K562 (cell line): ENCODE results near the gene SLC10A3. TPM values are rescaled to one million over a fixed set of nuclear protein-coding genes. Genes with fewer than 3 reads are reported as not detected.
A peak's percentile ranks its signal among the peaks of the same experiment; 100 is the strongest.

Experiments
- AFF4 ChIP-seq: sonication (generic); formaldehyde crosslinking; IDR thresholded peaks from 2 replicates; pipeline ENCODE4 v1.8.0; 2023; ENCODE audit warnings: mild to moderate bottlenecking, missing genetic modification reagents
- CBX1 ChIP-seq: sonication (generic); IDR thresholded peaks from 2 replicates; pipeline ENCODE4 v1.6.1; 2016; ENCODE audit warnings: antibody characterized with exemption, low read depth, mild to moderate bottlenecking
- ESRRB ChIP-seq: fragments of 250-450 bp; sonication (Bioruptor Pico); IDR thresholded peaks from 2 replicates; pipeline ENCODE4 v1.5.0; 2020; ENCODE audit warnings: mild to moderate bottlenecking, moderate library complexity, borderline replicate concordance
- GATAD2A ChIP-seq: fragments of 450-650 bp; IDR thresholded peaks from 2 replicates; pipeline ENCODE4 v1.6.1; 2017
- MED1 ChIP-seq: sonication (generic); formaldehyde crosslinking; IDR thresholded peaks from 2 replicates; pipeline ENCODE4 v1.8.1; 2023; ENCODE audit warnings: missing genetic modification reagents, borderline replicate concordance
- NBN ChIP-seq: fragments of 450-650 bp; IDR thresholded peaks from 2 replicates; pipeline ENCODE4 v1.6.1; 2016; ENCODE audit warnings: low read depth, mild to moderate bottlenecking
- NFYB ChIP-seq: IDR thresholded peaks from 2 replicates; pipeline ENCODE4 v1.6.1; 2011; ENCODE audit warnings: mild to moderate bottlenecking, moderate library complexity; ENCODE audit not compliant: insufficient read length; ENCODE audit errors: extremely low read depth
- PHB2 ChIP-seq: fragments of 450-650 bp; IDR thresholded peaks from 2 replicates; pipeline ENCODE4 v1.6.1; 2017; ENCODE audit warnings: low read depth
- PTRF ChIP-seq: fragments of 450-650 bp; IDR thresholded peaks from 2 replicates; pipeline ENCODE4 v1.6.1; 2016; ENCODE audit warnings: mild to moderate bottlenecking, missing genetic modification characterization, missing compliant biosample characterization
- U2AF2 ChIP-seq: fragments of 200-400 bp; formaldehyde crosslinking; optimal IDR thresholded peaks from 2 replicates; pipeline ENCODE3; 2017; ENCODE audit warnings: low read depth, mild to moderate bottlenecking, low read length
- ZBTB17 ChIP-seq: fragments of 450-650 bp; formaldehyde crosslinking; IDR thresholded peaks from 2 replicates; pipeline ENCODE4 v1.4.0; 2020; ENCODE audit warnings: mild to moderate bottlenecking
- ZKSCAN8 ChIP-seq: fragments of 200-800 bp; sonication (Bioruptor generic); IDR thresholded peaks from 2 replicates; pipeline ENCODE4 v1.6.1; 2016; ENCODE audit warnings: missing genetic modification characterization, missing compliant biosample characterization
- ZNF174 ChIP-seq: fragments of 250-450 bp; sonication (Bioruptor Pico); IDR thresholded peaks from 2 replicates; pipeline ENCODE4 v1.4.0; 2020; ENCODE audit warnings: mild to moderate bottlenecking
- ZNF354B ChIP-seq: fragments of 250-450 bp; sonication (Bioruptor Pico); IDR thresholded peaks from 2 replicates; pipeline ENCODE4 v1.4.0; 2020
- ZNF780A ChIP-seq: fragments of 250-450 bp; sonication (Bioruptor Pico); IDR thresholded peaks from 2 replicates; pipeline ENCODE4 v1.5.0; 2021; ENCODE audit warnings: mild to moderate bottlenecking
- polyA plus RNA-seq, 8 experiments: library from polyadenylated mRNA; depleted of rRNA in 4 of 8; stranded (reverse) in 5 of 8; unstranded in 3 of 8; fragments of >200 nt; fragmentation: Nextera tagmentation in 2 of 8; fragmentation: Illumina TruSeq in 1 of 8; extraction: Ambion mirVana in 2 of 8; extraction: Trizol in 1 of 8; gene quantifications; 2 replicates each; pipeline versions ENCODE4 v1.2.1 to v1.2.3, GENCODE V29; 2011 to 2014; ENCODE audit warnings: inconsistent platforms in 1 of 8, missing spikeins in 1 of 8
- total RNA-seq, 7 experiments: library from RNA; depleted of rRNA in 6 of 7; stranded (reverse); fragments of >200 nt in 6 of 7; fragmentation: Illumina TruSeq in 2 of 7; extraction: Trizol in 2 of 7; gene quantifications; 2 replicates each; pipeline versions ENCODE4 v1.2.1 to v1.2.3, GENCODE V29; 2011 to 2021; ENCODE audit warnings: low replicate concordance in 1 of 7
- TF ChIP-seq, protein P1 (sequence below): fragments of 450-650 bp; IDR thresholded peaks from 2 replicates; pipeline ENCODE4 v1.6.1; 2016; ENCODE audit warnings: antibody characterized with exemption
- TF ChIP-seq, protein P2 (sequence below), 2 experiments: fragments of 450-650 bp; IDR thresholded peaks; 2 replicates each; pipeline ENCODE4 v1.6.1; 2018; ENCODE audit warnings: mild to moderate bottlenecking in 2 of 2, low read depth in 1 of 2; ENCODE audit not compliant: partially characterized antibody in 2 of 2
- TF ChIP-seq, protein P3 (sequence below): fragments of 250-450 bp; sonication (Bioruptor Pico); IDR thresholded peaks from 2 replicates; pipeline ENCODE4 v1.5.0; 2021

The SLC10A3 gene
- total and polyA plus RNA-seq, 9 of the 15 experiments (the other 6 are each of a cell fraction or from before 2014, with no cell fraction given), result 5.2 to 30.6 (median 16.7) TPM

DNA sequence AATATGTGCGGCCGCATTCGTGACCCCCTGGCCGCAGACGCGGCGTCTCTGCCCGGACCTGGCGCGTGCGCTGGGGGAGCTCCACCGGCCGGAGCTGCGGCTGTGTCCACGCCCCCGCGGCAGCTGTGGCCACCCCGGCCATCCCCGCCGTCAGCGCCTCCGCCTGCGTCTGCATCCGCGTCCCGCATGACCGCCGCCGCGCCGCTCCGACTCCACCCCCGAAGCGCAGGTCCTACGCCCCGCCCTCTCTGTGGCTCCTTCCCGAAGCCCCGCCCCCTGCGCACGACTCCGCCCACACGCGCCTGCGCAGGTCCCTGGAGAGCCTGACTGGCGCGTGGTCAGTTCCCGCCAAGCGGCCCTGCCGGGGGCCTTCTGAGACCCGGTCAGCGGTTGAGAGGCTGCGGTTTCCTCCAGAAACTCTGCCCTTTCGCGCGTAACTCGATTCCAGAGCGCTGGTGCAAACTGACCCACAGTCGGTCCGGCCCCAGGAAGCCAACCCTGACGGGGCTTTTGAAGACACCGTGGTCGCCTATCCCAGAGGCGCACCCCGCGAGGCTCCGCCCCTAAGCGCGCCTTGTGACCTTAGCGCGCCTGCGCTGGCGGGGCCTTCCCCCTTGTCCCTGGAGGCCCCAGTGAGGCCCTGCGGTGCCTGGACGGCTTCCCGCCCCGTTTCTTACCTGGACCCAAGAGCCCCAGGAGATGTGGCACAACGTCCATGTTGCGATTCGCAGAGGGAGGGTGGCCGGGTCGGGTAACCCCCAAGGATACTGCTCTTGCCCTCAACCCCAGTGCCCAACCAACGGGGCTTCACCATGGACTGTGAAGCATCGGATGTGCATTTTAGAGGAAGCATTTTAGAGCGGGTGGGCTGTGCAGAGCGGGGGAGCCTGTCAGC lies 11.5 kb downstream of the SLC10A3 start, which contains the start of gene LAGE3 (continued):
- TF ChIP-seq ZNF174 (CRISPR knock-in tag) (no peak), NBN (peak; percentile 47; the same call in 1 of the 2 replicates), U2AF2 (no peak), GATAD2A (no peak), NFYB (no peak), CBX1 (0 out of 2 replicates have a peak, but pooled peaks have one; percentile 52), ESRRB (CRISPR knock-in tag) (no peak), PHB2 (no peak), AFF4 (no peak), PTRF (tag) (no peak), MED1 (CRISPR knock-in tag) (no peak), ZKSCAN8 (CRISPR knock-in tag) (no peak), ZNF354B (CRISPR knock-in tag) (no peak), ZNF780A (CRISPR knock-in tag) (no peak), ZBTB17 (no peak)
- TF ChIP-seq, protein P1, sequence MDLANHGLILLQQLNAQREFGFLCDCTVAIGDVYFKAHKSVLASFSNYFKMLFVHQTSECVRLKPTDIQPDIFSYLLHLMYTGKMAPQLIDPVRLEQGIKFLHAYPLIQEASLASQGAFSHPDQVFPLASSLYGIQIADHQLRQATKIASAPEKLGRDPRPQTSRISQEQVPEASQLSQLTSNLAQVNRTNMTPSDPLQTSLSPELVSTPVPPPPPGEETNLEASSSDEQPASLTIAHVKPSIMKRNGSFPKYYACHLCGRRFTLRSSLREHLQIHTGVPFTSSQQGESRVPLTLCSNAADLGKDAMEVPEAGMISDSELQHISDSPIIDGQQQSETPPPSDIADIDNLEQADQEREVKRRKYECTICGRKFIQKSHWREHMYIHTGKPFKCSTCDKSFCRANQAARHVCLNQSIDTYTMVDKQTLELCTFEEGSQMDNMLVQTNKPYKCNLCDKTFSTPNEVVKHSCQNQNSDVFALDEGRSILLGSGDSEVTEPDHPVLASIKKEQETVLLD, result peak; percentile 92
- TF ChIP-seq, protein P2, sequence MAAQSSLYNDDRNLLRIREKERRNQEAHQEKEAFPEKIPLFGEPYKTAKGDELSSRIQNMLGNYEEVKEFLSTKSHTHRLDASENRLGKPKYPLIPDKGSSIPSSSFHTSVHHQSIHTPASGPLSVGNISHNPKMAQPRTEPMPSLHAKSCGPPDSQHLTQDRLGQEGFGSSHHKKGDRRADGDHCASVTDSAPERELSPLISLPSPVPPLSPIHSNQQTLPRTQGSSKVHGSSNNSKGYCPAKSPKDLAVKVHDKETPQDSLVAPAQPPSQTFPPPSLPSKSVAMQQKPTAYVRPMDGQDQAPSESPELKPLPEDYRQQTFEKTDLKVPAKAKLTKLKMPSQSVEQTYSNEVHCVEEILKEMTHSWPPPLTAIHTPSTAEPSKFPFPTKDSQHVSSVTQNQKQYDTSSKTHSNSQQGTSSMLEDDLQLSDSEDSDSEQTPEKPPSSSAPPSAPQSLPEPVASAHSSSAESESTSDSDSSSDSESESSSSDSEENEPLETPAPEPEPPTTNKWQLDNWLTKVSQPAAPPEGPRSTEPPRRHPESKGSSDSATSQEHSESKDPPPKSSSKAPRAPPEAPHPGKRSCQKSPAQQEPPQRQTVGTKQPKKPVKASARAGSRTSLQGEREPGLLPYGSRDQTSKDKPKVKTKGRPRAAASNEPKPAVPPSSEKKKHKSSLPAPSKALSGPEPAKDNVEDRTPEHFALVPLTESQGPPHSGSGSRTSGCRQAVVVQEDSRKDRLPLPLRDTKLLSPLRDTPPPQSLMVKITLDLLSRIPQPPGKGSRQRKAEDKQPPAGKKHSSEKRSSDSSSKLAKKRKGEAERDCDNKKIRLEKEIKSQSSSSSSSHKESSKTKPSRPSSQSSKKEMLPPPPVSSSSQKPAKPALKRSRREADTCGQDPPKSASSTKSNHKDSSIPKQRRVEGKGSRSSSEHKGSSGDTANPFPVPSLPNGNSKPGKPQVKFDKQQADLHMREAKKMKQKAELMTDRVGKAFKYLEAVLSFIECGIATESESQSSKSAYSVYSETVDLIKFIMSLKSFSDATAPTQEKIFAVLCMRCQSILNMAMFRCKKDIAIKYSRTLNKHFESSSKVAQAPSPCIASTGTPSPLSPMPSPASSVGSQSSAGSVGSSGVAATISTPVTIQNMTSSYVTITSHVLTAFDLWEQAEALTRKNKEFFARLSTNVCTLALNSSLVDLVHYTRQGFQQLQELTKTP (IDR thresholded peaks at IDR 0.05; ENCODE audit: low read depth in 1 of 2, partially characterized antibody in 2 of 2), result no peak
- TF ChIP-seq, protein P3, sequence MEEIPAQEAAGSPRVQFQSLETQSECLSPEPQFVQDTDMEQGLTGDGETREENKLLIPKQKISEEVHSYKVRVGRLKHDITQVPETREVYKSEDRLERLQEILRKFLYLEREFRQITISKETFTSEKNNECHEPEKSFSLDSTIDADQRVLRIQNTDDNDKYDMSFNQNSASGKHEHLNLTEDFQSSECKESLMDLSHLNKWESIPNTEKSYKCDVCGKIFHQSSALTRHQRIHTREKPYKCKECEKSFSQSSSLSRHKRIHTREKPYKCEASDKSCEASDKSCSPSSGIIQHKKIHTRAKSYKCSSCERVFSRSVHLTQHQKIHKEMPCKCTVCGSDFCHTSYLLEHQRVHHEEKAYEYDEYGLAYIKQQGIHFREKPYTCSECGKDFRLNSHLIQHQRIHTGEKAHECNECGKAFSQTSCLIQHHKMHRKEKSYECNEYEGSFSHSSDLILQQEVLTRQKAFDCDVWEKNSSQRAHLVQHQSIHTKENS (CRISPR knock-in tag), result no peak
